GM12878 (cell line): Measurements from ENCODE around the gene RCAN2. TPM values are rescaled to one million over a fixed set of nuclear protein-coding genes. Genes with fewer than 3 reads are reported as not detected.
A peak's percentile ranks its signal among the peaks of the same experiment; 100 is the strongest.

Experiments used
- BCL11A ChIP-seq: IDR thresholded peaks from 2 replicates; pipeline ENCODE4 v1.6.1; 2011; ENCODE audit warnings: low read depth, low read length
- BHLHE40 ChIP-seq, 2 experiments: fragments of 450-650 bp in 1 of 2; IDR thresholded peaks; 2 replicates each; pipeline ENCODE4 v1.6.1; 2011 to 2017; ENCODE audit warnings: low read depth in 2 of 2, borderline replicate concordance in 1 of 2, improper control_type of control experiment in 1 of 2, low read length in 1 of 2, mild to moderate bottlenecking in 1 of 2
- BMI1 ChIP-seq: fragments of 450-650 bp; IDR thresholded peaks from 2 replicates; pipeline ENCODE4 v1.6.1; 2016; ENCODE audit warnings: mild to moderate bottlenecking, moderate library complexity, borderline replicate concordance
- CREB1 ChIP-seq: IDR thresholded peaks from 2 replicates; pipeline ENCODE4 v1.6.1; 2012; ENCODE audit warnings: low read depth, mild to moderate bottlenecking, inconsistent platforms
- DPF2 ChIP-seq: fragments of 450-650 bp; IDR thresholded peaks from 2 replicates; pipeline ENCODE4 v1.6.1; 2017; ENCODE audit warnings: mild to moderate bottlenecking
- EED ChIP-seq: sonication (generic); IDR thresholded peaks from 2 replicates; pipeline ENCODE4 v1.6.1; 2016; ENCODE audit warnings: antibody characterized with exemption, low read depth
- EP300 ChIP-seq, 2 experiments: fragments of 150-350 bp in 1 of 2; IDR thresholded peaks; 2 replicates each; pipeline ENCODE4 v1.6.1; 2011 to 2012; ENCODE audit warnings: low read depth in 2 of 2, low read length in 2 of 2, borderline replicate concordance in 1 of 2, improper control_type of control experiment in 1 of 2, inconsistent platforms in 1 of 2; ENCODE audit not compliant: control insufficient read depth in 1 of 2
- FOXM1 ChIP-seq: IDR thresholded peaks from 2 replicates; pipeline ENCODE4 v1.6.1; 2012; ENCODE audit warnings: low read depth, mild to moderate bottlenecking, inconsistent platforms, low read length, moderate library complexity
- JUNB ChIP-seq: IDR thresholded peaks from 2 replicates; pipeline ENCODE4 v1.6.1; 2016; ENCODE audit warnings: antibody characterized with exemption, mild to moderate bottlenecking
- KAT2A ChIP-seq: conservative IDR thresholded peaks from 2 replicates; pipeline ENCODE4 v1.6.1; 2011; ENCODE audit warnings: low read depth, low read length; ENCODE audit not compliant: control insufficient read depth
- KLF5 ChIP-seq: fragments of 450-650 bp; IDR thresholded peaks from 2 replicates; pipeline ENCODE4 v1.6.1; 2014; ENCODE audit warnings: mild to moderate bottlenecking; ENCODE audit not compliant: partially characterized antibody
- LARP7 ChIP-seq: fragments of 450-650 bp; IDR thresholded peaks from 2 replicates; pipeline ENCODE4 v1.6.1; 2017; ENCODE audit warnings: mild to moderate bottlenecking
- MTA2 ChIP-seq: fragments of 450-650 bp; IDR thresholded peaks from 2 replicates; pipeline ENCODE4 v1.6.1; 2016; ENCODE audit warnings: low read depth, mild to moderate bottlenecking, moderate library complexity
- MTA3 ChIP-seq: IDR thresholded peaks from 2 replicates; pipeline ENCODE4 v1.6.1; 2012; ENCODE audit warnings: low read length, inconsistent platforms, borderline replicate concordance
- NFIC ChIP-seq: IDR thresholded peaks from 2 replicates; pipeline ENCODE4 v1.6.1; 2012; ENCODE audit warnings: low read depth, mild to moderate bottlenecking, inconsistent platforms, low read length, moderate library complexity
- PAX5 ChIP-seq: IDR thresholded peaks from 2 replicates; pipeline ENCODE4 v1.6.1; 2011; ENCODE audit warnings: low read depth, low read length, borderline replicate concordance
- RCOR1 ChIP-seq: conservative IDR thresholded peaks from 2 replicates; pipeline ENCODE4 v1.6.1; 2012; ENCODE audit warnings: low read depth, low read length, improper control_type of control experiment
- SMARCA5 ChIP-seq: fragments of 450-650 bp; IDR thresholded peaks from 2 replicates; pipeline ENCODE4 v1.6.1; 2017; ENCODE audit warnings: mild to moderate bottlenecking
- TARDBP ChIP-seq: IDR thresholded peaks from 2 replicates; pipeline ENCODE4 v1.6.1; 2016; ENCODE audit warnings: borderline replicate concordance
- TBL1XR1 ChIP-seq: IDR thresholded peaks from 2 replicates; pipeline ENCODE4 v1.6.1; 2012; ENCODE audit warnings: low read depth, low read length, improper control_type of control experiment
- TCF12 ChIP-seq: IDR thresholded peaks from 2 replicates; pipeline ENCODE4 v1.6.1; 2011; ENCODE audit warnings: low read depth, mild to moderate bottlenecking, low read length
- TCF7 ChIP-seq: IDR thresholded peaks from 2 replicates; pipeline ENCODE4 v1.6.1; 2014; ENCODE audit warnings: antibody characterized with exemption, borderline replicate concordance
- ZNF24 ChIP-seq: fragments of 450-650 bp; IDR thresholded peaks from 2 replicates; pipeline ENCODE4 v1.6.1; 2017; ENCODE audit warnings: antibody characterized with exemption, mild to moderate bottlenecking
- polyA plus RNA-seq, 11 experiments: library from polyadenylated mRNA; depleted of rRNA in 4 of 11; unstranded in 6 of 11; stranded (reverse) in 5 of 11; fragments of >200 nt; fragmentation: Nextera tagmentation in 4 of 11; fragmentation: Illumina TruSeq in 1 of 11; extraction: Ambion mirVana in 4 of 11; extraction: Trizol in 1 of 11; gene quantifications; 1 replicate in 1 of 11; 2 replicates in 10 of 11; pipeline versions ENCODE4 v1.2.1 to v1.2.3, GENCODE V29; 2011 to 2016; ENCODE audit warnings: inconsistent platforms in 2 of 11, missing spikeins in 2 of 11, low read depth in 1 of 11
- total RNA-seq, 4 experiments: library from RNA; depleted of rRNA in 3 of 4; stranded (reverse); fragments of >200 nt in 3 of 4; fragmentation: Illumina TruSeq in 1 of 4; extraction: Trizol in 1 of 4; gene quantifications; 2 replicates each; pipeline versions ENCODE4 v1.2.1 to v1.2.3, GENCODE V29; 2013 to 2021
- TF ChIP-seq, protein P1 (sequence below): fragments of 450-650 bp; IDR thresholded peaks from 2 replicates; pipeline ENCODE4 v1.6.1; 2016; ENCODE audit warnings: mild to moderate bottlenecking
- TF ChIP-seq, protein P2 (sequence below): IDR thresholded peaks from 2 replicates; pipeline ENCODE4 v1.6.1; 2012; ENCODE audit warnings: low read length, inconsistent platforms
- TF ChIP-seq, protein P3 (sequence below): fragments of 450-650 bp; IDR thresholded peaks from 2 replicates; pipeline ENCODE4 v1.6.1; 2017; ENCODE audit warnings: mild to moderate bottlenecking, low read depth, inconsistent platforms; ENCODE audit not compliant: poor library complexity, severe bottlenecking
- TF ChIP-seq, protein P4 (sequence below): fragments of 450-650 bp; IDR thresholded peaks from 2 replicates; pipeline ENCODE4 v1.6.1; 2017; ENCODE audit warnings: low read depth, mild to moderate bottlenecking, moderate library complexity

The RCAN2 gene
- total and polyA plus RNA-seq, 10 of the 15 experiments (the other 5 are each of a cell fraction or from before 2014, with no cell fraction given), result 0.06 TPM; not detected in 9

DNA sequence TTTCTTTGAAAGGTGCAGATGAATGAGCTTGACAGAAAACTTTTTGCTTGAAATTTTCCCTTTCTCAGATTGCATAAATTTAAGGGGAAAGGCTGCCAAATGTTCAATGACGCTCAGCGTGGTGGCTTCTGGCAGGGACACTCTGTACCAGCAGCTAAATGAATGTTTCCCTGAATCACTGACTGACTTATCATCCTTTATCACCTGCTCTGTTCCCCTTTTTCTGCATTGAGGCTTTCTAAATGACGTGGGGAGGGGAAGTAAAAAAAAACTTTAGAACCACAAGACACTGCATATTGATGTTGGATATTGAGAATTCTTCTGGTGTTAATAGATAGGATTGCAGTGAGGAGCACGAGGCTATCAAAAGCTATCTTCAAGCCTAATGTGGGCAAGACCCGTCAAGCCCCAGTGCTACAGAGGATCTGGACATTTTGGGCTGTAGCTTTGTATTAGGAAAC is 273.5 kb downstream of the RCAN2 start (continued):
- TF ChIP-seq EP300 (IDR thresholded peaks at IDR 0.05; ENCODE audit: borderline replicate concordance in 1 of 2, control insufficient read depth in 1 of 2, low read depth in 2 of 2, low read length in 2 of 2), result peak; percentile 55 to 89; a peak in 2 of 4 replicates
- TF ChIP-seq ZNF24, result peak; percentile 57; the same call in 1 of the 2 replicates
- peak; percentile 26 for TF ChIP-seq KLF5
- TF ChIP-seq LARP7, result no peak
- no peak for TF ChIP-seq TARDBP
- TF ChIP-seq EED, result peak; percentile 67
- TF ChIP-seq TBL1XR1, result 0 out of 2 replicates have a peak, but pooled peaks have one; percentile 72
- TF ChIP-seq CREB1, result 0 out of 2 replicates have a peak, but pooled peaks have one; percentile 29
- TF ChIP-seq PAX5, result peak; percentile 69; the same call in 1 of the 2 replicates
- peak; percentile 88 for TF ChIP-seq JUNB
- TF ChIP-seq BCL11A, result peak; percentile 74
- TF ChIP-seq MTA2, result peak; percentile 86; the same call in 1 of the 2 replicates
- TF ChIP-seq RCOR1, result no peak
- peak; percentile 66 to 67; a peak in 3 of 4 replicates for TF ChIP-seq BHLHE40 (IDR thresholded peaks at IDR 0.05; ENCODE audit: borderline replicate concordance in 1 of 2, low read depth in 2 of 2, low read length in 1 of 2)
- no peak for TF ChIP-seq KAT2A
- TF ChIP-seq, protein P1, sequence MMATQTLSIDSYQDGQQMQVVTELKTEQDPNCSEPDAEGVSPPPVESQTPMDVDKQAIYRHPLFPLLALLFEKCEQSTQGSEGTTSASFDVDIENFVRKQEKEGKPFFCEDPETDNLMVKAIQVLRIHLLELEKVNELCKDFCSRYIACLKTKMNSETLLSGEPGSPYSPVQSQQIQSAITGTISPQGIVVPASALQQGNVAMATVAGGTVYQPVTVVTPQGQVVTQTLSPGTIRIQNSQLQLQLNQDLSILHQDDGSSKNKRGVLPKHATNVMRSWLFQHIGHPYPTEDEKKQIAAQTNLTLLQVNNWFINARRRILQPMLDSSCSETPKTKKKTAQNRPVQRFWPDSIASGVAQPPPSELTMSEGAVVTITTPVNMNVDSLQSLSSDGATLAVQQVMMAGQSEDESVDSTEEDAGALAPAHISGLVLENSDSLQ, result 0 out of 2 replicates have a peak, but pooled peaks have one; percentile 21
- TF ChIP-seq TCF12, result 0 out of 2 replicates have a peak, but pooled peaks have one; percentile 31
- TF ChIP-seq TCF7, result 0 out of 2 replicates have a peak, but pooled peaks have one; percentile 32
- TF ChIP-seq DPF2, result peak; percentile 85
- TF ChIP-seq, protein P2, sequence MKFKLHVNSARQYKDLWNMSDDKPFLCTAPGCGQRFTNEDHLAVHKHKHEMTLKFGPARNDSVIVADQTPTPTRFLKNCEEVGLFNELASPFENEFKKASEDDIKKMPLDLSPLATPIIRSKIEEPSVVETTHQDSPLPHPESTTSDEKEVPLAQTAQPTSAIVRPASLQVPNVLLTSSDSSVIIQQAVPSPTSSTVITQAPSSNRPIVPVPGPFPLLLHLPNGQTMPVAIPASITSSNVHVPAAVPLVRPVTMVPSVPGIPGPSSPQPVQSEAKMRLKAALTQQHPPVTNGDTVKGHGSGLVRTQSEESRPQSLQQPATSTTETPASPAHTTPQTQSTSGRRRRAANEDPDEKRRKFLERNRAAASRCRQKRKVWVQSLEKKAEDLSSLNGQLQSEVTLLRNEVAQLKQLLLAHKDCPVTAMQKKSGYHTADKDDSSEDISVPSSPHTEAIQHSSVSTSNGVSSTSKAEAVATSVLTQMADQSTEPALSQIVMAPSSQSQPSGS, result peak; percentile 83
- peak; percentile 67 for TF ChIP-seq FOXM1
- TF ChIP-seq BMI1, result peak; percentile 56; the same call in 1 of the 2 replicates
- TF ChIP-seq, protein P3, sequence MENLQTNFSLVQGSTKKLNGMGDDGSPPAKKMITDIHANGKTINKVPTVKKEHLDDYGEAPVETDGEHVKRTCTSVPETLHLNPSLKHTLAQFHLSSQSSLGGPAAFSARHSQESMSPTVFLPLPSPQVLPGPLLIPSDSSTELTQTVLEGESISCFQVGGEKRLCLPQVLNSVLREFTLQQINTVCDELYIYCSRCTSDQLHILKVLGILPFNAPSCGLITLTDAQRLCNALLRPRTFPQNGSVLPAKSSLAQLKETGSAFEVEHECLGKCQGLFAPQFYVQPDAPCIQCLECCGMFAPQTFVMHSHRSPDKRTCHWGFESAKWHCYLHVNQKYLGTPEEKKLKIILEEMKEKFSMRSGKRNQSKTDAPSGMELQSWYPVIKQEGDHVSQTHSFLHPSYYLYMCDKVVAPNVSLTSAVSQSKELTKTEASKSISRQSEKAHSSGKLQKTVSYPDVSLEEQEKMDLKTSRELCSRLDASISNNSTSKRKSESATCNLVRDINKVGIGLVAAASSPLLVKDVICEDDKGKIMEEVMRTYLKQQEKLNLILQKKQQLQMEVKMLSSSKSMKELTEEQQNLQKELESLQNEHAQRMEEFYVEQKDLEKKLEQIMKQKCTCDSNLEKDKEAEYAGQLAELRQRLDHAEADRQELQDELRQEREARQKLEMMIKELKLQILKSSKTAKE, result no peak
- TF ChIP-seq, protein P4, sequence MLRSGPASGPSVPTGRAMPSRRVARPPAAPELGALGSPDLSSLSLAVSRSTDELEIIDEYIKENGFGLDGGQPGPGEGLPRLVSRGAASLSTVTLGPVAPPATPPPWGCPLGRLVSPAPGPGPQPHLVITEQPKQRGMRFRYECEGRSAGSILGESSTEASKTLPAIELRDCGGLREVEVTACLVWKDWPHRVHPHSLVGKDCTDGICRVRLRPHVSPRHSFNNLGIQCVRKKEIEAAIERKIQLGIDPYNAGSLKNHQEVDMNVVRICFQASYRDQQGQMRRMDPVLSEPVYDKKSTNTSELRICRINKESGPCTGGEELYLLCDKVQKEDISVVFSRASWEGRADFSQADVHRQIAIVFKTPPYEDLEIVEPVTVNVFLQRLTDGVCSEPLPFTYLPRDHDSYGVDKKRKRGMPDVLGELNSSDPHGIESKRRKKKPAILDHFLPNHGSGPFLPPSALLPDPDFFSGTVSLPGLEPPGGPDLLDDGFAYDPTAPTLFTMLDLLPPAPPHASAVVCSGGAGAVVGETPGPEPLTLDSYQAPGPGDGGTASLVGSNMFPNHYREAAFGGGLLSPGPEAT, result peak; percentile 43; the same call in 1 of the 2 replicates
- TF ChIP-seq SMARCA5, result no peak
- TF ChIP-seq NFIC, result peak; percentile 86
- TF ChIP-seq MTA3, result peak; percentile 56; the same call in 1 of the 2 replicates
